HG03108 (cell line): ENCODE results near the gene BET1L.
"Not testable (repeated sequence)": the region's sequence is repeated elsewhere in the genome, so short reads cannot be mapped to it uniquely, and the experiment has no call there.

Experiments used
- ATAC-seq: cut with Tn5 transposase; IDR thresholded peaks from one replicate; pipeline ENCODE4 v1.9.1; 2021; ENCODE audit warnings: moderate library complexity; ENCODE audit not compliant: unreplicated experiment

Gene BET1L

GRCh38 chr11:230431-230830 is 23.2 kb upstream of the BET1L start:
- ATAC-seq, result no peak

GRCh38 chr11:227824-228379 is 20.7 kb upstream of the BET1L start:
- no peak for ATAC-seq

DNA sequence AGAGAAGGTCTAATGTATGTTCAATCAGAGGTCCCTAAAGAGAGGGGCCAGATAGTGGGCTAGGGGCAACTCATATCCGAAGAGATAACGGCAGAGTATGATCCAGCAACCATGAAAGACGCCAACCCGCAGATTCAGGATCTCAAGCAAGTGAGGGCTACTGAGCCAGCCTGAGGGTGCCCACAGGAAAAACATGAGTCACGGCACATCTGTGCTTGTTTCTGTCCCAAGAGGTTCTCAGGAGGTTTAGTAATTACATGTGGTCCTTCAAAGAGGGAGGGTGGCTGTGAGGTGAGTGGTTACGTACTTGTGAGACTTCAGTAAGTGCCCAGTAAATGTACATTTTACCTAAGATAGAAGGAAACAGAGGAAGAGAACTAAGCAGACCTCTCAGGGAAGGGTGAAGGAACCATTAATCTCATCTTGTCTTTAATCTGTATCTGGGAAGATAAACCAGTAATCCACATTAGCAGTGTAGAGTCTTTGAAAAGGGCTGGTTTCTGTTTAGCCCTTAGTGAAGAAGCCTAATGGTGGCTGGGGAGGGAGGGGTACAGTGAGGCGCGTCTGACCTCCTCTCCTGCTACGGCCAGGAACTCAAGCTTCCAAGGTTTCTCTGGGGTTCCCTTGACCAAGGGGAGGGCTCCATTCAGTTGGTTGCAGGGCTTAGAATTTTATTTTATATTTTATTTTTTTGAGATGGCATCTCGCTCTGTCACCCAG is 18.7 kb upstream of the BET1L start:
- peak; percentile 69 for ATAC-seq

DNA sequence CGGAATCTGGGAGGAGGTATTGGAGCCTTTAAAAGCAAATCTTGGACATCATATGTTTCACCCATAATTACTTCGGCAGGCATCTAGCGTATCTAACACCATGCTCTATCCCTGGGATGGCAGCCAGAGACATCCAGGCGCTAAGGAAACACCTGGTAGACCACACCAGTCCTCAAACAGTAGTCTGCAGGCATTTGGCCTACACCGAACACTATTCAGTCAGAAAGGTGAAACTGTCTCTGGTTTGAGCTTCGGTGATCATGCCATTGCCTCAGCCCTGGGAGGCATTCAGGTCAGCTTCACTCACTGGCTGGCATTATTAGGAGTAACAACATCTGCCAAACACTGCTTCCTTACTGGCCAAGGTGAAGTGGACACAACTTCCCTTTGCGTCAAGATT is 17.2 kb upstream of the BET1L start:
- ATAC-seq, result no peak

DNA sequence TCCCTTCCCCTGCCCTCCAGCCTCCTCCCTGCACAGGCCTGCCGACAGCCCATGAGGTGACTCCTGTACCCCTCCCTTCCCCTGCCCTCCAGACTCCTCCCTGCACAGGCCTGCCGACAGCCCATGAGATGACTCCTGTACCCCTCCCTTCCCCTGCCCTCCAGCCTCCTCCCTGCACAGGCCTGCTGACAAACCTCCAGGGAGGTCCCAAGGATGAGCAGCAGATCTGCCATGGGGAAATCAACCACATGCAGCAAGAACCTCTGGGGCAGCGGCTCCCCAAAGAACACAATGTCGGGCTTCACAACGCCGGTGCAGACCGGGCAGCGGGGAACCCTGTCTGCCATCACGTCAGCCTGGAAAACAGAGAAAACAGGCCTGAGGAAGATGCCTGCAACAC is 16.7 kb upstream of the BET1L start:
- no peak for ATAC-seq

- ATAC-seq, result no peak
Measured at GRCh38 chr11:223026-223789, 16.0 kb upstream of the BET1L start.

- ATAC-seq, result no peak
Measured at GRCh38 chr11:221998-222789, 15.0 kb upstream of the BET1L start.

DNA sequence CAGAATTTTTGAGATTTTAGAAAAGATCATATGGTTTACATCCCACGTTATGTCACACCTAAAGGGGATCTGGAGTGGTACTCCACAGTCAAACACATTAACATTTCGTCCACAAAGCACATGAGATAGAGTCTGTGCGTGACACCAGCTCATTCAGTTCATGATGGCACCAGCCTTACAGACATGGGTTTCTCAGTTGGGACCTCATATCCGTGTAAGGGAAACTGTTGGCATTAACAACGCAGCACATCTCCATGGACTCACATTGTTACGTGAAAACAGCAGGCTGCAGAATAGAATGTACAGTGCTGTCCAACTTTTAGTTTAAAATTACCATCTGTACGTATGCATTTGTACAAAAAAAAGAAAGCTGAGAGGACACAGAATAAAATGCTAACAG is 14.3 kb upstream of the BET1L start:
- ATAC-seq, result no peak

DNA sequence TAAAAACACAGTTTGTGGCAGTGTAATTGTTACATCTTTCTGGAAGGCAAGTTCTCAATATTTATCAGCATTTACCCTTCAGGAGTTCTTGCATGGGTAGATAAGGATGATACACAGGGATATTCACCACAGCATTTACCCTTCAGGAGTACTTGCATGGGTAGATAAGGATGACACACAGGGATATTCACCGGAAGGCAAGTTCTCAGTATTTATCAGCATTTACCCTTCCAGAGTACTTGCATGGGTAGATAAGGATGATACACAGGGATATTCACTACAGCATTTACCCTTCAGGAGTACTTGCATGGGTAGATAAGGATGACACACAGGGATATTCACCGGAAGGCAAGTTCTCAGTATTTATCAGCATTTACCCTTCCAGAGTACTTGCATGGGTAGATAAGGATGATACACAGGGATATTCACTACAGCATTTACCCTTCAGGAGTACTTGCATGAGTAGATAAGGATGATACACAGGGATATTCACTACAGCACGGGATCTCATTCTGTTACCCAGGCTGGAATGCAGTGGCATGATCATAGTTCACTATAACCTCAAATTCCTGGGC is 13.5 kb upstream of the BET1L start:
- ATAC-seq, result not testable (repeated sequence)

- no peak for ATAC-seq
Measured at GRCh38 chr11:218815-219593, 11.8 kb upstream of the BET1L start.

- ATAC-seq, result no peak
Measured at GRCh38 chr11:217704-218103, 10.5 kb upstream of the BET1L start.

GRCh38 chr11:216081-216974 is 9.1 kb upstream of the BET1L start:
- ATAC-seq, result no peak

DNA sequence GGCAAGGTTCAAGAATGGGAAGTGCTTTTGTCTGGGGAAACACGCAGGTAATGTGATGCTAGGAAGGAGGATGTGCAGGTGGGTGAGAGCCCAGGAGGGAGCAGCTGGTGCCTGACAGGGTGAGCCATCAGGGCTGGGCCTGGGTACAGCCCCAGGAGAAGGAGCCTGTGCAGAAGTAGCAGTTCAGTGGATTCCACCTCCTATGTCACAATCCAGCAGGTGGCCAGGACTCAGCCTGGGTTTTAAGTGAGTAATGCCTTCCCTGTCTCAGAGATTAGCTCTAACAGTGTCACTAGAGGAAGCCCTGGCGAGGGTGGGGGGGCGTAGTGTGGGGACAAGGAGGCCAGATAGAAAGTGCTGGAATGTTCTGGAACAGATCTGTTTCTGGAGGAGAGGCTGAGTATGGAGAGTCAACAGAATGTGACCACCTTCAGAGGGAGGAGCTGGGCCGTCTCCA is 8.4 kb upstream of the BET1L start:
- no peak for ATAC-seq

DNA sequence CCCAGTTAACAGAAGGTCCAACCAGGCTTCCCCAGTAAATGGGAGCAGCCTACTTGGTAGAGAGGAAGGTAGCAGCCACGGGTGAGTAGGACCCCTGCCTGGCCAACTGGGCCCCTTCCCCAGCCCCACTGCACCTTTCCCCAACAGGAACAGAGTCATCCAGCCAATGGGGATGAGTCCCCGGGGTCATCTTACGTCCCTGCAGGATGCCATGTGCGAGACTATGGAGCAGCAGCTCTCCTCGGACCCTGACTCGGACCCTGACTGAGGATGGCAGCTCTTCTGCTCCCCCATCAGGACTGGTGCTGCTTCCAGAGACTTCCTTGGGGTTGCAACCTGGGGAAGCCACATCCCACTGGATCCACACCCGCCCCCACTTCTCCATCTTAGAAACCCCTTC is 6.9 kb upstream of the BET1L start:
- no peak for ATAC-seq

GRCh38 chr11:213111-213510 is 5.9 kb upstream of the BET1L start:
- ATAC-seq, result no peak

DNA sequence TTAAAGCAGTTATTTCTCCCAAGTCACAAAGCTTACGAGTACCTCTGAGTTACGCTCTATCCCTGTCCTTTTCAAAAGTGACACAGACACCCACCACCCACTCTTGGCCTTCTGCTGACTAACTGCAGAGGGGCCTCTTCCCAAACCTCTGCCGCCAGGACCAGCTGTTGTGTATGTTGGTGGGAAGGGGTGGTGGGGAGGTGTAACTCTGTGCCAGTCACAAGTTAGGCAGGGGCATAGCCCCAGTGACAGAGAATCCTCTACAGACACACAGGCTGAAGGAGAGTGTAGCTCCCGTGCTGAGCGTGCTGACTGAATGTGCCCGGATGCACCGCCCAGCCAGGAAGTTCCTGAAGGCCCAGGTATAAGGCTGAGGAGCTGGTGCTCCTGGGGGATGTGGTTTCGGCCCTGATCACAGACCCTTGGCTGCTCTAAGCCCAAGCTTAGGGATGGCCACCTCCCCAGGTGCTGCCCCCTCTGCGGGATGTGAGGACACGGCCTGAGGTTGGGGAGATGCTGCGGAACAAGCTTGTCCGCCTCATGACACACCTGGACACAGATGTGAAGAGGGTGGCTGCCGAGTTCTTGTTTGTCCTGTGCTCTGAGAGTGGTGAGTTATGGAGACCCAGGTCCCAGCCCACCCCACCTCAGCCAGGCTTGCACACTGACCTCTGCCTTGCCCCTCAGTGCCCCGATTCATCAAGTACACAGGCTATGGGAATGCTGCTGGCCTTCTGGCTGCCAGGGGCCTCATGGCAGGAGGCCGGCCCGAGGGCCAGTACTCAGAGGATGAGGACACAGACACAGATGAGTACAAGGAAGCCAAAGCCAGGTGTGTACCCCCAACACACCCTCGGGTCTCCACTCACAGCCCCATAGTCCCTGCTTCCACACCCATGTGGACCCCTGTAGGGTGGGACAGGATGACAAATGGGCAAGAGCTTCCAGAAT is 5.2 kb upstream of the BET1L start:
- ATAC-seq, result no peak

GRCh38 chr11:211741-212140 is 4.5 kb upstream of the BET1L start:
- ATAC-seq, result no peak

- ATAC-seq, result no peak
Measured at GRCh38 chr11:211295-211694, 4.1 kb upstream of the BET1L start.
